Measurements from ENCODE around the gene FGR. TPM values are rescaled to one million over a fixed set of nuclear protein-coding genes. Genes with fewer than 3 reads are reported as not detected.
"Not testable (repeated sequence)": the region's sequence is repeated elsewhere in the genome, so short reads cannot be mapped to it uniquely, and the experiment has no call there.

The FGR gene
- total RNA-seq, 2 donors from 2014 or later, result 17.0 to 21.5 TPM

GRCh38 chr1:27623327-27624212 is 11.4 kb downstream of the FGR start:
- Histone ChIP-seq H3K27ac (no peak overlapping the region), H3K36me3 (no peaks in the 10 kb centered on the region), H3K27me3 (replicated peaks; ENCODE audit: insufficient read depth) (no peaks in the 10 kb centered on the region), H3K4me3 (no peak overlapping the region), H3K9me3 (no peaks in the 10 kb centered on the region), H3K4me1 (ENCODE audit: control insufficient read depth in 1 of 2, low read depth in 2 of 2) (peaks cover 0 to under 1% of the 10 kb centered on the region in 2 donors)
- ATAC-seq (ENCODE audit: insufficient number of reproducible peaks, low FRiP score, low read depth) (no peak), DNase-seq (ENCODE audit: low spot score) (no peak)
- TF ChIP-seq, protein P1, sequence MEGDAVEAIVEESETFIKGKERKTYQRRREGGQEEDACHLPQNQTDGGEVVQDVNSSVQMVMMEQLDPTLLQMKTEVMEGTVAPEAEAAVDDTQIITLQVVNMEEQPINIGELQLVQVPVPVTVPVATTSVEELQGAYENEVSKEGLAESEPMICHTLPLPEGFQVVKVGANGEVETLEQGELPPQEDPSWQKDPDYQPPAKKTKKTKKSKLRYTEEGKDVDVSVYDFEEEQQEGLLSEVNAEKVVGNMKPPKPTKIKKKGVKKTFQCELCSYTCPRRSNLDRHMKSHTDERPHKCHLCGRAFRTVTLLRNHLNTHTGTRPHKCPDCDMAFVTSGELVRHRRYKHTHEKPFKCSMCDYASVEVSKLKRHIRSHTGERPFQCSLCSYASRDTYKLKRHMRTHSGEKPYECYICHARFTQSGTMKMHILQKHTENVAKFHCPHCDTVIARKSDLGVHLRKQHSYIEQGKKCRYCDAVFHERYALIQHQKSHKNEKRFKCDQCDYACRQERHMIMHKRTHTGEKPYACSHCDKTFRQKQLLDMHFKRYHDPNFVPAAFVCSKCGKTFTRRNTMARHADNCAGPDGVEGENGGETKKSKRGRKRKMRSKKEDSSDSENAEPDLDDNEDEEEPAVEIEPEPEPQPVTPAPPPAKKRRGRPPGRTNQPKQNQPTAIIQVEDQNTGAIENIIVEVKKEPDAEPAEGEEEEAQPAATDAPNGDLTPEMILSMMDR (IDR thresholded peaks at IDR 0.05), result no peak

DNA sequence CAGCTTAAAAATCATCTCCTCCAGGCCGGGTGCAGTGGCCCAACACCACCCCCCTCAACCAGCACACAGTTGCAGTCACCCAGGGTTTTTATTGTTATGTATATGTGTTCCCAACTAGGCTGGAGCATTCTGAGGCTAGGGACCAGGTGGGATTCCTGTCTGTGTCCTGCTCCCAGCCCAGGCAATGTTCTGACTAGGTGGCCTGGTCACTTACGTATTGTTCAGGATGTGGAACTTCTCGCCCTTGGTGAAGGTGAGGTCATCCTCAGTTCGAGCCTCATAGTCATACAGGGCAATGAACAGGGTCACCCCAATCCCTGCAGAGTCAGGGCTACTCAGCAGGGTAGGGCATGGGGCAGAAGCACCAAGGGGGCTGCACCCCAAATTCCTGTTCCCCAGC is 12.2 kb downstream of the FGR start:
- Histone ChIP-seq H3K4me1 (ENCODE audit: control insufficient read depth in 1 of 2, low read depth in 2 of 2) (no peaks in the 10 kb centered on the region), H3K9me3 (no peaks in the 10 kb centered on the region), H3K36me3 (no peaks in the 10 kb centered on the region), H3K27ac (no peak overlapping the region), H3K27me3 (replicated peaks; ENCODE audit: insufficient read depth) (no peaks in the 10 kb centered on the region), H3K4me3 (no peak overlapping the region)
- TF ChIP-seq, protein P1 (IDR thresholded peaks at IDR 0.05), result no peak
- ATAC-seq (ENCODE audit: insufficient number of reproducible peaks, low FRiP score, low read depth) (no peak), DNase-seq (ENCODE audit: low spot score) (no peak)

- Histone ChIP-seq H3K9me3 (no peaks in the 10 kb centered on the region), H3K4me3 (no peak overlapping the region), H3K27ac (no peak overlapping the region), H3K4me1 (ENCODE audit: control insufficient read depth in 1 of 2, low read depth in 2 of 2) (no peaks in the 10 kb centered on the region), H3K36me3 (no peaks in the 10 kb centered on the region), H3K27me3 (replicated peaks; ENCODE audit: insufficient read depth) (no peaks in the 10 kb centered on the region)
- ATAC-seq (ENCODE audit: insufficient number of reproducible peaks, low FRiP score, low read depth), result no peak
- TF ChIP-seq, protein P1 (IDR thresholded peaks at IDR 0.05), result no peak
- no peak for DNase-seq (ENCODE audit: low spot score)
Measured at GRCh38 chr1:27621051-27621920, 13.7 kb downstream of the FGR start.

DNA sequence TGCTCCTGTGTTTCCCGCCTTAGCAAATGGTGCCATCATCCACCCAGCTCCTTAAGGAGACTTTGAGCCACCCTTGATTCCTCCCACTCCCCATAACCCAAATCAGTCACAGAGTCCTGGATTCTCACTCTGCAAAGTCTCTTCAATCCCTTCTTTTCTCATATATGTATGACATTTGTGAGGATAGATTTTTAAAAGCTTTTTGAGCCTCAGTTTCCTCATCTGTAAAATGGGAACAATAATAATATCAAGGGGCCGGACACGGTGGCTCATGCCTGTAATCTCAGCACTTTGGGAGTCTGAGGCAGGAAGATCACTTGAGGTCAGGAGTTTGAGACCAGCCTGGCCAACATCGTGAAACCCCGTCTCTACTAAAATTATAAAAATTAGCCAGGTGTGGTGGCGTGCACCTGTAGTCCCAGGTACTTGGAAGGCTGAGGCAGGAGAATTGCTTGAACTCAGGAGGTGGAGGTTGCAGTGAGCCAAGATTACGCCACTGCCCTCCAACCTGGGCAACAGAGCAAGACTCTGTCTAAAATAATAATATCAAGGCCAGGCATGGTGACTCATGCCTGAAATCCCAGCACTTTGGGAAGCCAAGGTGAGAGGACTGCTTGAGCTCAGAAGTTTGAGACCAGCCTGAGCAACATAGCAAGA is 15.1 kb downstream of the FGR start:
- DNase-seq (ENCODE audit: low spot score); H3K4me3 ChIP-seq; H3K27ac ChIP-seq; H3K4me1 ChIP-seq (ENCODE audit: control insufficient read depth in 1 of 2, low read depth in 2 of 2); ATAC-seq (ENCODE audit: insufficient number of reproducible peaks, low FRiP score, low read depth); H3K9me3 ChIP-seq; H3K27me3 ChIP-seq (replicated peaks; ENCODE audit: insufficient read depth); H3K36me3 ChIP-seq: not testable (repeated sequence)

GRCh38 chr1:27618341-27619082 is 16.5 kb downstream of the FGR start:
- Histone ChIP-seq H3K27ac (no peak overlapping the region), H3K9me3 (no peaks in the 10 kb centered on the region), H3K4me3 (no peak overlapping the region), H3K36me3 (no peaks in the 10 kb centered on the region), H3K27me3 (replicated peaks; ENCODE audit: insufficient read depth) (no peaks in the 10 kb centered on the region), H3K4me1 (ENCODE audit: control insufficient read depth in 1 of 2, low read depth in 2 of 2) (no peaks in the 10 kb centered on the region)
- no peak for ATAC-seq (ENCODE audit: insufficient number of reproducible peaks, low FRiP score, low read depth)
- no peak for DNase-seq (ENCODE audit: low spot score)
- TF ChIP-seq, protein P1 (IDR thresholded peaks at IDR 0.05), result no peak
